Stimulated activated CD8-positive, alpha-beta memory T cell treated with anti-CD3 and anti-CD28 coated beads, Interleukin-4, amount 100 ng/mL, for 4 hours (primary cell): Measurements from ENCODE around the gene PDP2.
"Not testable (repeated sequence)": the region's sequence is repeated elsewhere in the genome, so short reads cannot be mapped to it uniquely, and the experiment has no call there.

Experiments
- DNase-seq, 2 donors: peaks; one replicate each; pipeline ENCODE4 v3.0.0-alpha.2; 2020; ENCODE audit warnings: low read depth in 2 of 2, low spot score in 1 of 2

PDP2 gene

DNA sequence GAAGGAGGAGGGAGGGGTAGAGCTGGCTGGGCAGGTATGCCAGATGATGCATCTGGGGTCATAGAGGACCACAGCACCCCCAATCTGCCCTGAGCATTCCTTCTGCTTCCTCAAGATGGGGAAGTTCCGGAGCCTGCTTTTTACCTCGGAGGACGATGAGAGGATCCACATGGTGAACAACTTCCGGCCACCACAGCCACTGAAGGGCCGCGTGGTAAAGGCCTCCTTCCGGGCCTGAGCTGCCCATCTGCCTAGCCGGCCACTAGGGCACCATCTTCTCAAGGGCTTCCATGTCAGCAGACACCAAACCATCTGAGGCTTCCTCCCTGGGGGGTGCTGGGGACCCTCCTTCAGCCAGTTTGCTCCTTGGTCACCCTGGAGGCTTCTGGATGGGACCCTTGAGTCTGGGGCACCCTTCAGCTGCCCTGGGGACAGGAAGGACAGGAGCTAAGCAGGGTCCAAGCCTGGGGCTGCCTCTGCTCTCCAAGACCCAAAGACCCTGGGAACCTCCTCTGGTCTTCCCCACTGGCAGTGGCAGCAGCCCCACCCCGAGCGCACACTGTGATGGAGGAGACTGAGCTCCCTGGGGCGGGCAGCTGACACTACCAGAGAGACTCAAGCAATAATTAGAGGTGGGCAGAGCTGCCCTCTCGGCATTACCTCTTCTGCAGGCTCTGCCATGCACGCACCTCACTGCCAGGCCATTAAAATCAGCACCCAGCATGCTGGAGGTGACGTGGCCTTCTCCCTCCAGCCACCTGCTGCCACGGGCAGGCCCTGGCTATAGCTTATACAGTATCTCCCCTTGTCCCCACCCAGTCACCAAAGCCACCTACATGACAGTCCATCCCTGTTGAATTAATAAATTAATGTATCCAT lies 26.8 kb upstream of the PDP2 start:
- DNase-seq, result no peak

DNA sequence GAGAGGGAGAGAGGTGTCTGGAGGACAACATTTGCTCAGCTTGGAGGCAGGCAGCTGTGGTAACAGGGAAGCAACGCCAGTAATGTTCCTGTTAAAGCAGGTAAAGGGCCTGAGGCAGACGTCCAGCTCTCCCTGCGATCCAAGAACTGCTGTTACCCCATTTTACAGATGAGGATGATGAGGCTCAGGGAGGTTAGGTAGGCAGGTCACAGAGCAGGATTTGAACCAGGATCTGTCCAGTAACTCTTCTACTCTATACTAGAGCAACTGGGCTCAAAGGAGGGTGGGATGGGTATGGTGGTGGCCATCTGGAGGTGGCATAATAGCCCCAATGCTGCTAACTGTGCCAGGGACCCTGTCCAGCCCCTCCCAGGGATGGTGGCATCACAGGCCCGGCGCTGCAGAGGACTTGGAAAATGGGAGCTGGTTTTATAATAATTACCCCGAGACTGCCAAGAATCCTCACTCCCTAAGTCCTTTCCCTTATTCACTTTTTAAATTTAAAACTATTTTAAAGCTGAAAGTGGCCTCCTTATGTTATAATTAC lies 24.1 kb upstream of the PDP2 start:
- DNase-seq, result no peak

DNA sequence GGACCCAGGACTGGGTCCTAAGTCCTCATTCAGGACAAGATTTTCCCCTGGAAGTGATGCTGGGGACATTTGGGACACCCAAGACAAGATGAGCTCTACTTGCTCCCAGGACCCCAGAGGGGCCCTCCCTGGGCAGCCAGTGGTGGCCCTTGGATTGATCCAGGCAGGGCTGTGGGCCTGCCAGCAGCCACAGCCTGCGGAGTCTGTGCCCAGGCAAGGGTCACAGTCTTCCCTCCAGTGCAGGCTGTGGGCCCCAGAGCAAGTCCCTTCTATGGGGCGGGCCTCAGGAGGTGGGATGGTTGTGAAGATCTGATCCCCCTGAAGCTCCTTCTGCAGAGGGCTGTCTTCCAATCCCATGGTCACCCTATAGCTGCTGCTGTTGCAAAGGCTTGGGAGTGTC lies 23.5 kb upstream of the PDP2 start:
- no peak for DNase-seq

DNA sequence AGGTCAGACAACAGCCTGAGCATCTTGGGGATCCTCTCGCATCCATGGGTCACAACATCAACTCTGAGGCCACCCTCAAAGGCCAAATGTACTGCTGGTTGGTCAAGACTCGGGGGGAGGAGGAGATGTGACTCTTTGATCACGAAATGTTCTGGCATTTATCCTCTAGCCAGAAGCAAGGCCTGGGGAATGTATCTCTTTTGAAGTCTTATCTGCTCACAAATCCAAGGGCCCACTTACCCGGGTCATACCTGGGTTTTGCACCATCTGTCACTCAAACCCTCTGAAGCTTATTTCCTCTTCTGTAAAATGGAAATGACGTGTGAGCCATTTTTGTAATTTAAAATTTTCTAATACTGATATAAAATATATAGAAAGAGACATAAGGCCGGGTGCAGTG lies 22.9 kb upstream of the PDP2 start:
- no peak for DNase-seq

DNA sequence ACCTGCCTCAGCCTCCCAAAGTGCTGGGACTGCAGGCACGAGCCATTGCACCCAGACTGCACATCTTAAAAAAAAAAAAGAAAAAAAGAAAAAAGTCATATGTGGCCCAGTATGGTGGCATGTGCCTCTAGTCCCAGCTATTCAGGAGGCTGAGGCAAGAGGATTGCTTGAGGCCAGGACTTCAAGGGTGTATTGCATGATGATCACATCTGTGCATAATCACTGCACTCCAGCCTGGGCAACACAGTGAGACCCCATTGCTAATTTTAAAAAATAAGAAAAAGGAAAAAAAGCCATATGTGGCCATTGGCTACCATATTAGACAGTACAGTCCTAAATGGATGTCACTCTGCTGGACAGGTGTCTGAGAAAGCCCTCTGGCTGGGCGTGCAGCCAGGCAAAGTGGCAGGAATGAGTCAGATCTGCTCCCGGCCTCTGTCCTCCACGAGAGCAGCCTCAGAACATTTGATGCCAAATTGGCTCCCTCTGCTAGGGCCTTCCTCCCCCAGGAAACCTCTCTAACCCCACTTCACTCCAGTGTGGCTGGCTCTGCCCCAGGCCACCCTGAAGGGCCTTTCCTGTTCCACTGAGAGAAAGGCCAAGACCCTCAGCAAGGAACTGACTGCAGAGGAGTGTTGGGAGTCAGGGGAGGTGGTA lies 21.4 kb upstream of the PDP2 start:
- DNase-seq, result no peak

DNA sequence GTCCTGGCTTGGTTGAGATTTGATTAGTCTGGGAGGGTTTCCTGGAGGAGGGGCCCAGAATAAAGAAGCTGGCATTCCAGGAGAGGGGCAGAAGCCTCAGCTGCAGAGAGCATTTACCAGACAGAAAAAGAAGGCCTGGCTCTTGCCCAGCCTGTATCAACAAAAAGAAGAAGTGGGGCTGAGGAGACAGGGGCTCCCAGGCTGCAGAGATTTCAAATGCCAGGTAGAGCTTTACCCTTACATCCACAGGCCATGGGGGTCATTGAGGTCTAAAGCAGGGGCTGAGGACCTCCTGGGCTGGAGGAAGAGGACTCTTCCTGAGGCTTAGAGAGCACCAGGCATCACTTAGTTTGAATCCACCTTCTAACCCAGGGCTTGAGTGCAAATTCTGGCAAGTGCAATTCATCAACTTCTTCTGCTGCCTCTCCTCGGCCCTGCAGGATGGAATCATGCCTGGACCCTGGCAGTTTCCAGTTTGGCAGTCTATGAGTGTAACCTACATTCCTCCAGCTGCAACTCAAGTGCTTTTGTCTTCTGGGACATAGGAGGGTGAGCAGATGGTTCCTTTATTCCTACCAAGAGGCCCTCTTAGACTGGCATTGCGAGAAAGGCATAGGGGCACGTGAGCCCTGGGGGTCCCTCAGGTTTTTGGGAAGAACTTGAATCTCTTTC lies 20.8 kb upstream of the PDP2 start:
- DNase-seq, result no peak

DNA sequence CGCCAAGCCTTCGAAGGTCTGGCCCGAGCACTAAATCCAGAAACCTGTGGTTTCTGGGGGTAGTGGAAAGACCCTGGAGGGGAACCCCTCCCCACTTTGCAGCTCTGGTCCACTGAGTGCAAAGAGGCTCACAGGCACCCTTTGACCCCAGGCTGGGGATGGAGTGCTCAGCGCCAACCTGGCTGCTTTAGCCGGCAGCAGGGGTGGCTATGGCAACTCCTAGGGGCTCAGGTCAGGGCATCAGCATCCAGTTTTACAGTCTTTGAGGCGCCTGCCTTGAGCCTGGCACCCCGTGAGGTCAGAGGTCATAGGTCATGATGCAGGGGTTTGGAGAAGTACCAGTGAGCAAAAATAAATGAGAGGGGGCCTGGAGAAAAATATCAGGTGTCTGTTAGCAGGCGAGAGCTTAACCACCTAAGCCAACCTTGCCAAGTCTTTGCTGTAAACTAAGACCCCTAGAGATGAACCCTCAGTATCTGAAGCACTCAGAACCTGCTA lies 18.2 kb upstream of the PDP2 start:
- DNase-seq, result no peak

DNA sequence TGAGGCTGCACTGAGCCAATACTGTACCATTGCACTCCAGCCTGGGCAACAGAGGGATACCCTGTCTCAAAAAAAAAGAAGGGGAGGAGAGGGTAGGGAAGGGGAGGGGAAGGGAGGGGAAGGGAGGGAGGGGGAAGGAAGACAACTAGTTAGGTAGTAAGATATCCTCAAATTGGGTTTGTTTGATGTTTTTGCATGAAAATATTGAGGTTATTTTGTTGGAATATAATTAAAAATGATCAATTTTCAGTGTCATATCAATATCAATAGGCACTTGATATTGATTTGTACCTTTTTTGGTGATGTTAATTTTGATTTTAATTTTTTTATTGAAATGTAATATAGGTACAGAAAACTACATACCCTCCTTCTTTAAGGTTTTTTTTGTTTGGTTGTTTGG lies 16.6 kb upstream of the PDP2 start:
- no peak for DNase-seq

DNA sequence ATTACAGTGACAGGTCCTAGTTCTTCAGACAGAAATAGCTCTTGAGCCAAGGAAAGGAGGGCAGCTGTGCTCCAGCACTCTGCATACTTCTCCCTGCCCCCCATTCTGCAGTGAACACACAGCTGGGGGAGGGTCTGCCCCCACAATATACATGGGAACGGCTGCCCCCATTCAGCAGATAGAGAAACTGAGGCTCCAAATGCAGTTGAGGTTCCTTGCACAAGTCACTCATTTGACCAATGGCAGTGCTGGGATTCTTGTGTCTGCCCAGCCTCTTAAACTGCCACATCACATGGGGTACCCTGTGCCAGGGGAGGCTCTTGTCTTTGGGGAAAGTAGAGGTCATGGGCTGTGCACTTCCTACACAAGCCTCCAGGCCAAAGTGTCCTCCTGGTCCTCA lies 10.9 kb upstream of the PDP2 start:
- DNase-seq, result no peak

DNA sequence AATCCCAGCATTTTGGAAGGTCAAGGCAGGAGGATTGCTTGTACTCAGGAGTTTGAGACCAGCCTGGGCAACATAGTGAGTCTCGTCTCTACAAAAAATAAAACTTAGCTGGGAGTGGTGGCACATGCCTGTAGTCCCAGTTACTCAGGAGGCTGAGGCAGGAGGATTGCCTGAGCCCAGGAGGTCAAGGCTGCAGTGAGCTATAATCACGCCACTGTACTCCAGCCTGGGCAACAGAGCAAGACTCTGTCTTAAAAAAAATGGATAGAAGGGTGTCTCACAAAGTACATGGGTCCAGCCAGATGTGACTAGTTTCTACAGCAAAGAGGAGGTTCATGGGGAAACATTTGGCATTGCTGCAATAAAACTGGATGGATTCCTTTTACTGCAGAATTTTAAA lies 9.0 kb upstream of the PDP2 start:
- DNase-seq, result not testable (repeated sequence)

DNA sequence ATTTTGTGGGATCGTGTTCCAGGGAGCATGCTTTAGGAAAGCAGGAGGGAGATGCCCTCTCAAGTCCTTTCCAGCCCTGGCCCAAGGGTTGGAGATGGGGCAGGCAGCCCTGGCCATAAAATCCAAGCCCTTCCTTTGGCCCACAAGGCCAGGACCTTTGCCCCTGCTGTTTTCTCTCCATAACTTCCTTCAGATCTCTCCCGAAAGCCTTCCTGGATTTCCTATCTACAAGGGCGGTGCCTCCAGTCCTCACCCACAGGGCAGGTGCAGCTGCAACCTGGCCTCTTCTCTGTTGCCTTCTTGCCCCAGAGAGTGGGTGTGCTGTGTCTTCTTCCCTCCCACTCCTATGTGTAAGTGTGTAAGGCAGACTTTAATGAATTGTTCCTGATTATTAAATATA lies 8.5 kb upstream of the PDP2 start:
- DNase-seq, result no peak

DNA sequence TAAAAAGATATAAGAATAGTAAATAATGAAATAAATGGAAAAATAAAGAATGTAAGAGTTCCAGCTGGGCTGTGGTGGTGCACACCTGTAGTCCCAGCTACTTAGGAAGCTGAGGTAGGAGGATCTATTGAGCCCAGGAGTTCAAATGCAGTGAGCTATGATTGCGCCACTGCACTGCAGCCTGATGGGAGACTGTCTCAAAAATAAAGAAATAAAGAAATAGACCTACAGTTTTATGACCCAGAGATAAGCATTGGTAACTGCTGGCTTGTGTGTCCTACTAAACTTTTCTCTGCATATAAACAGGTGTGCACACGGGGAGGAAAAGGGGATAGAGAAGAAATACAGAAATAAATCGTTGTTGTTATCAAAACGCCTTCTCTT lies 7.8 kb upstream of the PDP2 start:
- DNase-seq, result no peak

DNA sequence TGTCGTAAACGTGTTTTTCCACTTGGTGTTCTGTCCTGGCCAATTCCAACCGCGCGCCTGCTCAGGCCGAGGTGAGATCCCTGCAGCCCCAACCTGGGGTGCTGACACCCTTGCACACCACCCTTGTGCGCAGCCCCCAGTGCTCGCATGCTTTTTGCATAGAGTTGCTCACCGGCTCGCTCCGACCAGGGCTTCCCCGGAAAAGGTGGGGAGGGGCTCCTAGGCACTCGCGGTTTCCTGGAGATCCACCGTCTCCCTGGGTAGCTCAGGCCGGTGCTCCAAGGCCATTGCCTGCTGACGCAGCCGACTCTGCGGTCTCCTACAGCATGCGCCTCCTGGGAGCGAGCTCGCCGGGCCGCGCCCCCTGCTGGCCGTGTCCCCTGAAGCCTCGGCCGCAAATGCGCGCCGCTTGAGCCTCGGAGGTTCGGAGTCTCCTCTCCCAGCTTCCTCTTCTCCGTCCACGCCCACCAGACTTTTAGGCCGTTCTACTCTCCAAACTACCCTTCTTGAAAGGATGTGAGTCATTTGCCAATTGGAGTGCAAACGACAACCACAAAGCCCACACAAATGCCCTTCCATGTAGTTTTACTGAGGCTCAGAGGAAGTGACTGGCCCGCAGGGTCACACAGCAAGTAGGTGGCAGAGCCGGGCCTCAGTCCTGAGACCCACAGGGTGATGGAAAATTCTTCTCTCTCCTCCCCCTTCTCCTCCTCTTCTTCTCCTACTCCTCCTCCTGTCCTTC lies 7.2 kb upstream of the PDP2 start:
- peak; percentile 64 to 80 for DNase-seq

DNA sequence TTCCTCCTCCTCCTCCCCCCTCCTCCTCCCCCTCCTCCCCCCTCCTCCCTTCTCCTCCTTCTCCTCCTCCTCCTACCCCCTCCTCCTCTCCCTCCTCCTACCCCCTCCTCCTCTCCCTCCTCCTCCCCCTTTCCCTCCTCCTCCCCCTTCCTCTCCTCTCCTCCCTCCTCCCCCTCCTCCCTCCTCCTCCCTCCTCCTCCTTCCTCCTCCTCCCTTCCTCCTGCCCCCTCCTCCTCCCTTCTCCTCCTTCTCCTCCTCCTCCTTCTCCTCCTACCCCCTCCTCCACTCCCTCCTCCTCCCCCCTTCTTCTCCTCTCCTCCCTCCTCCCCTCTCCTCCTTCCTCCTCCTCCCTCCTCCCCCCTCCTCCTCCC lies 6.6 kb upstream of the PDP2 start:
- no peak for DNase-seq

DNA sequence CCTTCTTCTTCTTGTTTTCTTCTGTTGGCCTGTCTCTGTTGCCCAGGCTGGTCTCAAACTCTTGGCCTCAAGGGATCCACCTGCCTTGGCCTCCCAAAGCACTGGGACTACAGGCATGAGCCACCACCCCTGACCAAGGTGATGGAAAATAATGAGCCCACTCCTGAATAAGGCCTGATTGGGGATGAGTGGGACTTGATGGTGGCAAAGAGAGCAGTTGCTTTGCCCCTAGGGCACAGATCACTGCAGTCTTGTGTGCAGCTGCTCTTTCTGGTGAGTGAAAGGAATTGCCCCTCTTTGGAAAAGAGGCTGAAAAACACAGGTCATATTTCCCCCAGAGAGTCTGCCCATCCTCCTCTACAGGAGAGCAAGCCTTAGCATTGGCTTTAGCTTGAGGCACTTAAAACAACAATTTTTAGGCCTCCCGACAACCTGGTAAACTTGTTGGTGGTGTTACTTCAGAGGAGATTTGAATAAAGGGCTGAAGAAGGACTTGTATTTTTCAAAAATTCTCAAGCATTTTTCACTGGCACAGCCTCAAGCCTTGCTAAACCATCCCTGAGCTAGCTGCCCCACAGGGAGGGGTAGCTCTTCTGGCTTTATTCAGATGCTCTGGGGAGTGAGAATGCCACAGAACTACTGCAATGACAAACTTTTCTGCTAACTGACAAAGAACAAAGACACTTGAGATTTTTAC lies 6.1 kb upstream of the PDP2 start:
- DNase-seq, result no peak

DNA sequence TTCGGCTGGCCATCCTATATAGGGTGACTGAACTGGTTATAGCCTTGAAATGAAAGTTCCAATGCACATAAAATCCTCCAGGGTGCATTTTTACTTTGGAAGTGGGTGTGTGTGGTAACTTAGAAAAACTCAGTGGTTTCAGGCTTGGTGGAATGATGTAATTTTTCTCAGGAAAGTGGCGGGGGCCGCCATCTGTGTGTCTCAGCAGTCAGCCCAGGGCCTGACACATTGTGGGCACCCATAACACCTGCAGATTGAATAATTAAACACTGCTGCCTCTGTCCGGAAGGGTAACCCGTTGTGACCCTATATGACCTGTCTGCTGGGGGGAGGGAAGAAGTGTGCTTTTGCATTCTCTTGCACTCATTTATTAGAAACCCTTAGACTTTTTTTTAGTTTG lies 2.2 kb upstream of the PDP2 start:
- peak in 1 of 2 donors; percentile 27 for DNase-seq

DNA sequence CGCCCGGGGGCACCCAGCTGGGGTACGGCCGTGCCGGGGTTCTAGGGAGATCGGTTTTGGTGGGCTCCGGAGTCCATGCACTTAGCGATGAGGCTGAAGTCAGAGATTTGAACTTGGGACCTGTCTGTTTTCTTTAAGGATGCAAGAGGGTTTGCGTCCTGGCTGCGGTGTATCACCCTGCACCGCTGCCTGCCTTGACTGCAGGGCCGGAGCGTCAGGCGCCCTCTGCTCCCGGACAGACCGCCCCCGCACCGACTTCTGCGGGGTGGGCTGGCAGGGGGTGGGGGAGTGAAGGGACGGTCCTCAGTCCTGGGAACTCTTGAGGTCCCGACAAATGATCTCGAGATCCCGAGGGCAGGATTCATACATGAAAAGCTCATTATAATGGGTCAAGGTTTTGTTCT lies 701 bp downstream of the PDP2 start:
- no peak for DNase-seq

DNA sequence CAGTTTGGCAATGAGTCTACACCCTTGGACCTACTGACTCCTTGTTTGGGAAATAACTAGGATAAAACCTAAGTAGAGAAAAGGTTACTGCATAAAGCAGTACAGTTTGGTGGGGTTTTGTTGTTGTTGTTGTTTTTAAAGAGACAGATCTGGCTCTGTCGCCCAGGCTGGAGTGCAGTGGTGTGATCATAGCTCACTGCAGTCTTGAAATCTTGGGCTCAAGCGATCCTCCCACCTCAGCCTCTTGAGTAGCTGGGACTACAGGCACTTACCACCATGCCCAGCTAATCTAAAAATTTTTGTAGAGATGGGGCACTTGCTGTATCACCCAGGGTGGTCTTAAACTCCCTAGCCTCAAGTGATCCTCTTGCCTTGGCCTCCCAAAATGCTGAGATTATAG lies 1.2 kb downstream of the PDP2 start:
- no peak for DNase-seq

DNA sequence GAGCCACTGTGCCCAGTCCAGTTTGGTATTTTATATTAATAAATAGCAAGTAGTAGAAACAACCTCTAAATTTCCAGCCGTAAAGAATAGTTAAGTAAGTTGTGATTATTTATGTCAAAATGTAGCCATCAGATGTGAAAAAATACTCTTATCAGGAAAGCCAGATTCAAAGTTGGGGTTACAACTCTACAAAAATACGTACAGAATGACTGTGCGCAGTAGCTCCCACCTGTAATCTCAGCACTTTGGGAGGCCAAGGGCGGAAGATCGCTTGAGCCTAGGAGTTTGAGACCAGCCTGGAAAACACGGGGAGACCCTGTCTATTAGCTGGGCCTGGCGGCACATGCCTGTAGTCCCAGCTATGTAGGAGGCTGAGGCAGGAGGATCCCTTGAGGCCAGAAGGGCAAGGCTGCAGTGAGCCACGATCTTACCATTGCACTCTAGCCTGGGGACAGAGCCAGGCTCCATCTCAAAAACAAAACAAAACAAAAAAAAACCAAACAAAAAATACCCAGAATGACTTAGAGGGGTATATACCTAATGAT lies 1.7 kb downstream of the PDP2 start:
- no peak for DNase-seq

DNA sequence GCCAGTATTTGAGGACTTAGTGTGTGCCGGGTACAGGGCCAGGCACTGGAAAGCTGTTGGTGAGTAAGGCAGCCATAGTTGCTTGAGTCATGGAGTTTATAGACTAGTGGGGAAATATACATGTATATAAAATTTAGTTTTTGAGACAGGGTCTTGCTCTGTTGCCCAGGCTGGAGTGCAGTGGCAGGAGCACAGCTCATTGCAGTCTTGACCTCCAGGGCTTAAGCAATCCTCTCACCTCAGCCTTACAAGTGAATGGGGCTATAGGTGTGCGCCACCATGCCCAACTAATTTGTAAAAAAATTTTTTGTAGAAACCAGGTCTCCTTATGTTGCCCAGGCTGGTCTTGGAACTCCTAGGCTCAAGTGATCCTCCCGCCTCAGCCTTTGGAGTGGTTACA lies 2.4 kb downstream of the PDP2 start:
- DNase-seq, result no peak
